ENCODE data around the gene CCDC73. TPM values are rescaled to one million over a fixed set of nuclear protein-coding genes. Genes with fewer than 3 reads are reported as not detected.

The CCDC73 gene
- total RNA-seq, 1 experiment from 2014 or later, result not detected

DNA sequence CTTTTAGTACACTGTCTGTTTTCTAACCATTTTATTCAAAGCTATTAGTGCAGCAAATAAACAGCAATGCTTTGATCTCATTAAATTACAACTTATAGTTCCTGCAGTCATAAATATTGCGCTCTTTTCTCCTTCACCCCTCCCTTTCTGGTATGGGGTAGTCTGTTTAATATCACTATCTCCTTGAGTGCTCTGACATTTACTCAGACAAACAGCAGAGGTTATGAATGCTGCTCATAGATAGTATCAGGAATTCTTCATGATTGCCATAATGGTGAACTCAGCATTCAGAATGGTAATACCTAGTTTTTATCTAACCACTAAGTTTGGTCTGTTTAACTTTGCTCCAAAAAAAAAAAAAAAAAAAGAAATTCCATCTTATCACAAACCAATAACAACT is 123.4 kb downstream of the CCDC73 start (continued):
- TF ChIP-seq, protein P1, sequence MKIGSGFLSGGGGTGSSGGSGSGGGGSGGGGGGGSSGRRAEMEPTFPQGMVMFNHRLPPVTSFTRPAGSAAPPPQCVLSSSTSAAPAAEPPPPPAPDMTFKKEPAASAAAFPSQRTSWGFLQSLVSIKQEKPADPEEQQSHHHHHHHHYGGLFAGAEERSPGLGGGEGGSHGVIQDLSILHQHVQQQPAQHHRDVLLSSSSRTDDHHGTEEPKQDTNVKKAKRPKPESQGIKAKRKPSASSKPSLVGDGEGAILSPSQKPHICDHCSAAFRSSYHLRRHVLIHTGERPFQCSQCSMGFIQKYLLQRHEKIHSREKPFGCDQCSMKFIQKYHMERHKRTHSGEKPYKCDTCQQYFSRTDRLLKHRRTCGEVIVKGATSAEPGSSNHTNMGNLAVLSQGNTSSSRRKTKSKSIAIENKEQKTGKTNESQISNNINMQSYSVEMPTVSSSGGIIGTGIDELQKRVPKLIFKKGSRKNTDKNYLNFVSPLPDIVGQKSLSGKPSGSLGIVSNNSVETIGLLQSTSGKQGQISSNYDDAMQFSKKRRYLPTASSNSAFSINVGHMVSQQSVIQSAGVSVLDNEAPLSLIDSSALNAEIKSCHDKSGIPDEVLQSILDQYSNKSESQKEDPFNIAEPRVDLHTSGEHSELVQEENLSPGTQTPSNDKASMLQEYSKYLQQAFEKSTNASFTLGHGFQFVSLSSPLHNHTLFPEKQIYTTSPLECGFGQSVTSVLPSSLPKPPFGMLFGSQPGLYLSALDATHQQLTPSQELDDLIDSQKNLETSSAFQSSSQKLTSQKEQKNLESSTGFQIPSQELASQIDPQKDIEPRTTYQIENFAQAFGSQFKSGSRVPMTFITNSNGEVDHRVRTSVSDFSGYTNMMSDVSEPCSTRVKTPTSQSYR (CRISPR knock-in tag; IDR thresholded peaks at IDR 0.05), result no peak
- no peak for TF ChIP-seq ELF4 (CRISPR knock-in tag; IDR thresholded peaks at IDR 0.05; ENCODE audit: low read depth)
- TF ChIP-seq TEAD1 (CRISPR knock-in tag; IDR thresholded peaks at IDR 0.05), result no peak
- TF ChIP-seq, protein P2, sequence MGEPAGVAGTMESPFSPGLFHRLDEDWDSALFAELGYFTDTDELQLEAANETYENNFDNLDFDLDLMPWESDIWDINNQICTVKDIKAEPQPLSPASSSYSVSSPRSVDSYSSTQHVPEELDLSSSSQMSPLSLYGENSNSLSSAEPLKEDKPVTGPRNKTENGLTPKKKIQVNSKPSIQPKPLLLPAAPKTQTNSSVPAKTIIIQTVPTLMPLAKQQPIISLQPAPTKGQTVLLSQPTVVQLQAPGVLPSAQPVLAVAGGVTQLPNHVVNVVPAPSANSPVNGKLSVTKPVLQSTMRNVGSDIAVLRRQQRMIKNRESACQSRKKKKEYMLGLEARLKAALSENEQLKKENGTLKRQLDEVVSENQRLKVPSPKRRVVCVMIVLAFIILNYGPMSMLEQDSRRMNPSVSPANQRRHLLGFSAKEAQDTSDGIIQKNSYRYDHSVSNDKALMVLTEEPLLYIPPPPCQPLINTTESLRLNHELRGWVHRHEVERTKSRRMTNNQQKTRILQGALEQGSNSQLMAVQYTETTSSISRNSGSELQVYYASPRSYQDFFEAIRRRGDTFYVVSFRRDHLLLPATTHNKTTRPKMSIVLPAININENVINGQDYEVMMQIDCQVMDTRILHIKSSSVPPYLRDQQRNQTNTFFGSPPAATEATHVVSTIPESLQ (CRISPR knock-in tag; IDR thresholded peaks at IDR 0.05), result no peak
- no peak for TF ChIP-seq ZNF219 (CRISPR knock-in tag; IDR thresholded peaks at IDR 0.05; ENCODE audit: borderline replicate concordance)
- TF ChIP-seq, protein P3, sequence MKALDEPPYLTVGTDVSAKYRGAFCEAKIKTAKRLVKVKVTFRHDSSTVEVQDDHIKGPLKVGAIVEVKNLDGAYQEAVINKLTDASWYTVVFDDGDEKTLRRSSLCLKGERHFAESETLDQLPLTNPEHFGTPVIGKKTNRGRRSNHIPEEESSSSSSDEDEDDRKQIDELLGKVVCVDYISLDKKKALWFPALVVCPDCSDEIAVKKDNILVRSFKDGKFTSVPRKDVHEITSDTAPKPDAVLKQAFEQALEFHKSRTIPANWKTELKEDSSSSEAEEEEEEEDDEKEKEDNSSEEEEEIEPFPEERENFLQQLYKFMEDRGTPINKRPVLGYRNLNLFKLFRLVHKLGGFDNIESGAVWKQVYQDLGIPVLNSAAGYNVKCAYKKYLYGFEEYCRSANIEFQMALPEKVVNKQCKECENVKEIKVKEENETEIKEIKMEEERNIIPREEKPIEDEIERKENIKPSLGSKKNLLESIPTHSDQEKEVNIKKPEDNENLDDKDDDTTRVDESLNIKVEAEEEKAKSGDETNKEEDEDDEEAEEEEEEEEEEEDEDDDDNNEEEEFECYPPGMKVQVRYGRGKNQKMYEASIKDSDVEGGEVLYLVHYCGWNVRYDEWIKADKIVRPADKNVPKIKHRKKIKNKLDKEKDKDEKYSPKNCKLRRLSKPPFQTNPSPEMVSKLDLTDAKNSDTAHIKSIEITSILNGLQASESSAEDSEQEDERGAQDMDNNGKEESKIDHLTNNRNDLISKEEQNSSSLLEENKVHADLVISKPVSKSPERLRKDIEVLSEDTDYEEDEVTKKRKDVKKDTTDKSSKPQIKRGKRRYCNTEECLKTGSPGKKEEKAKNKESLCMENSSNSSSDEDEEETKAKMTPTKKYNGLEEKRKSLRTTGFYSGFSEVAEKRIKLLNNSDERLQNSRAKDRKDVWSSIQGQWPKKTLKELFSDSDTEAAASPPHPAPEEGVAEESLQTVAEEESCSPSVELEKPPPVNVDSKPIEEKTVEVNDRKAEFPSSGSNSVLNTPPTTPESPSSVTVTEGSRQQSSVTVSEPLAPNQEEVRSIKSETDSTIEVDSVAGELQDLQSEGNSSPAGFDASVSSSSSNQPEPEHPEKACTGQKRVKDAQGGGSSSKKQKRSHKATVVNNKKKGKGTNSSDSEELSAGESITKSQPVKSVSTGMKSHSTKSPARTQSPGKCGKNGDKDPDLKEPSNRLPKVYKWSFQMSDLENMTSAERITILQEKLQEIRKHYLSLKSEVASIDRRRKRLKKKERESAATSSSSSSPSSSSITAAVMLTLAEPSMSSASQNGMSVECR (CRISPR knock-in tag; IDR thresholded peaks at IDR 0.05; ENCODE audit: borderline replicate concordance), result no peak
- TF ChIP-seq SMAD4 (CRISPR knock-in tag; IDR thresholded peaks at IDR 0.05), result no peak
- TF ChIP-seq, protein P4, sequence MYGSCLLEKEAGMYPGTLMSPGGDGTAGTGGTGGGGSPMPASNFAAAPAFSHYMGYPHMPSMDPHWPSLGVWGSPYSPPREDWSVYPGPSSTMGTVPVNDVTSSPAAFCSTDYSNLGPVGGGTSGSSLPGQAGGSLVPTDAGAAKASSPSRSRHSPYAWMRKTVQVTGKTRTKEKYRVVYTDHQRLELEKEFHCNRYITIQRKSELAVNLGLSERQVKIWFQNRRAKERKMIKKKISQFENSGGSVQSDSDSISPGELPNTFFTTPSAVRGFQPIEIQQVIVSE (CRISPR knock-in tag; IDR thresholded peaks at IDR 0.05; ENCODE audit: borderline replicate concordance), result no peak
- TF ChIP-seq FOXK1 (CRISPR knock-in tag; IDR thresholded peaks at IDR 0.05), result no peak

DNA sequence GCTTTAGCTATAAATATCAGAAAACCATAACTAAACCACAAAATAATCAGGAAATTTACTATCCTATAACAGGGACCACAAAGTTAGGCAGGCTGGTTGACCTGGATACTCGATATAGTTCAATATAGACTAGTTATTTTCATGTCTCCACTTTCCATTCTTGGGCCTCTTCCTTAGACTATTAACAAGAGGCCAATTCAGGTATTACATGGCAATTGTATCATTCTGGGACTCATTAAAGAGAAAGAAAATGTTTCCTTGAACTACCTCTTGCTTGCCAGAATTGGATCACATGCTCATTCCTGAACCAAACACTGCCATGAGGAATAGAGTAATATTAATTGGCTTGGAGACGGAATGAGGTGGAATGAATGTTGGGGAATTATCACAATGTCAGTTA is 134.8 kb downstream of the CCDC73 start:
- H3K4me1 Mint-ChIP-seq, result no peaks in the 10 kb centered on the region
- no peaks in the 10 kb centered on the region for H3K36me3 Mint-ChIP-seq
- peaks cover 15% of the 10 kb centered on the region for H3K27me3 Mint-ChIP-seq (ENCODE audit: low read depth)
- DNase-seq (ENCODE audit: low spot score) (no peak), ATAC-seq (no peak)
- TF ChIP-seq, protein P5, sequence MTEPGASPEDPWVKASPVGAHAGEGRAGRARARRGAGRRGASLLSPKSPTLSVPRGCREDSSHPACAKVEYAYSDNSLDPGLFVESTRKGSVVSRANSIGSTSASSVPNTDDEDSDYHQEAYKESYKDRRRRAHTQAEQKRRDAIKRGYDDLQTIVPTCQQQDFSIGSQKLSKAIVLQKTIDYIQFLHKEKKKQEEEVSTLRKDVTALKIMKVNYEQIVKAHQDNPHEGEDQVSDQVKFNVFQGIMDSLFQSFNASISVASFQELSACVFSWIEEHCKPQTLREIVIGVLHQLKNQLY (CRISPR knock-in tag; IDR thresholded peaks at IDR 0.05), result no peak
- TF ChIP-seq ETV6 (CRISPR knock-in tag; IDR thresholded peaks at IDR 0.05) (no peak), ZNF396 (CRISPR knock-in tag; IDR thresholded peaks at IDR 0.05; ENCODE audit: borderline replicate concordance) (no peak), NFATC4 (CRISPR knock-in tag; IDR thresholded peaks at IDR 0.05) (no peak), TP53 (CRISPR knock-in tag; IDR thresholded peaks at IDR 0.05) (no peak), ZNF416 (CRISPR knock-in tag; IDR thresholded peaks at IDR 0.05) (no peak), ZNF263 (CRISPR knock-in tag; IDR thresholded peaks at IDR 0.05; ENCODE audit: low read depth) (no peak), CREM (CRISPR knock-in tag; IDR thresholded peaks at IDR 0.05) (no peak)
- no peak overlapping the region for H3K27ac Mint-ChIP-seq
- no peak overlapping the region for H3K4me3 Mint-ChIP-seq
- POLR2A ChIA-PET, result no interaction called here
- CTCF ChIA-PET, result interaction anchor here (0.6 kb wide), 1 partner anchor 404 kb away, joined by 3 read pairs; no protein-coding TSS in a partner anchor
- H3K9me3 Mint-ChIP-seq, result peaks cover 11% of the 10 kb centered on the region
